Right forelimb (tissue), 1 donor: Measurements from ENCODE around the gene TALDO1.

Source experiments
- DNase-seq: peaks from one replicate; pipeline ENCODE4 v3.0.0-alpha.2; 2018

TALDO1 gene

GRCh38 chr11:770642-771616 is 23.7 kb downstream of the TALDO1 start:
- no peak for DNase-seq

GRCh38 chr11:771617-772204 is 24.4 kb downstream of the TALDO1 start:
- DNase-seq: no peak

DNA sequence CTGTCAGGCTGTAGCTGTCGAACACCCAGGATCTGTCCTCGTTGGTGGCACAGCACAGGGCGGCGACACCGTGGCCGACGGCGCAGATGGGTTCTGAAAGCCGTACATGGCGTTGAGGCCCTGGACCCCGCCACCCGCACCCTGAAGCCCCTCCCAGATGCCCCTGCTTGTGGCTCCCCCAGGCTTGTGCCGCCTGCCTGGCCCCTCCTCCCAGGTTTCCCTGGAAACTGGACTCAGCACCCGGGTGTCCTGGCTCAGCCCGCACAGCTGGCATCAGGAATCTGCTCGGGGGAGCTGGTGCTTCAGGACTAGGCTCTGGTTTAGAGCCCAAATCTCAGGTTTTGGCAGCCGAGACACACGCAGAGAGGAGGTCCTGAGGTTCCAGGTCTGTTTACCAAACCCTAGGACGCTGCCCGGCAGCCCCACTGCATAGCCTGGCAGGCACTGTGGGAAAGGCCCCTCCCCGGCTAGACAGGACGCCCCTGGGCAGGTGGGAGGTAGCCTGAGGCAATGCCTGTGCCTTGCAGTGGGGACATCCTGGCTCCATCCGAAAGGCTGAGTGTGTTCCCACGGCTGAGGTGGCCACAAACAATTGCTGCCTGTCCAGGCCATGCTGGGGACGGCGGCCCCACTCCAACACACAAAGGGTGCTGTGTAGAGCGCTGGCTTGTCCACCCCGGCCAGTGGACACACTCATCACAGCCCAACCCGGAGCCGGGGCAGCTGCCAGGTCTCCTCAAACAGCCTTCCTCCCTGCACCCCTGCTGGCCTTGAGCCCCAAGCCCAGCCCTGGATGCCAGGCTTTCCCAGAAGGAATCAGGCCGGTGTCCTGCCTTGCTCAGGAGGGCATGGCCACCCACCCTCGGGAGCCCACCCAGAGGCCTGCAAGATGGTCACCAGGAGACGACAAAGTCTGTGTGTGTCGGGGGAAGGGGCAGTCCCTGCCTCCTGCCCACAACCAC is 25.4 kb downstream of the TALDO1 start:
- no peak for DNase-seq

GRCh38 chr11:773425-773824 is 26.2 kb downstream of the TALDO1 start:
- no peak for DNase-seq

GRCh38 chr11:773830-774229 is 26.6 kb downstream of the TALDO1 start:
- no peak for DNase-seq

DNA sequence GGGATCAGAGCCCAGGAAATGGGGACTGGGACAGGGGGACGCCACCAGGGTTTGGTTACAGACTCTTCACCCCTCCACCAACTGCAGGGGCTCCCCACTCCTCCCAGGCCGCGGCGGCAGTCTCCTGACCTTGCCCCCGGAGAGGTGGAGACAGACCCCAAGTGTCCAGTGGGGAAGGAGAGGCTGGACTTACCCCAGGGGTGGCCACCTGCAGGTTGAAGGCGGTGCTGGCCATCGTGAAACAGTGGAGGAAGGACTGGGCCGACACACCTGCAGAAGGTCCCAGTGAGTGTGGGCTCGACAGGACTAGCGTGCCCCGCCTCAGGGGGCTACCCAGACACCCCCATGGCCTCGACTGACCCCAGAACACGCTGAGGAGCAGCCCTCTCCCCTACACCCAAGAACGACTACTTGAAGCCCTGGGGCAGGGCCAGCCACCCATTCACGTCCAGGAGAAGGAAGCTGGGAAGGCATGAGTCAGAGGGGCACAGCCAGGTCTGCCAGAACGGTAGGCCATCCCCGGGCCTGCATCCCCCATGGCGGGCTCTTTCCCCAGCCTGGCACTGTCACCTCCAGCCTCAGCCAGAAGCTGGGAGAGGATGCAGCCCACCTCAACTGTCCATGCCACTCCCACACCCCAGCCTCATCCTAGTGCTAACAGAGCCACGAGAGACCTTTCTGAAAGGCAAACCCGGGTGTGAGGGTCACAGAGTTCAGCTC is 27.8 kb downstream of the TALDO1 start:
- no peak for DNase-seq

- DNase-seq: no peak
Observed at GRCh38 chr11:776263-776560, 28.9 kb downstream of the TALDO1 start.

GRCh38 chr11:776561-777287 is 29.5 kb downstream of the TALDO1 start:
- peak; percentile 39 for DNase-seq

- DNase-seq: peak; percentile 97
Observed at GRCh38 chr11:777288-778255, 30.3 kb downstream of the TALDO1 start, which contains the start of gene GATD1. GATD1 (minus strand) TSS chr11:777487; CDS start chr11:777462, 25 bp downstream.

- no peak for DNase-seq
Observed at GRCh38 chr11:778976-779954, 32.0 kb downstream of the TALDO1 start.

- DNase-seq: no peak
Observed at GRCh38 chr11:779955-780532, 32.8 kb downstream of the TALDO1 start.

GRCh38 chr11:782264-783174 is 35.3 kb downstream of the TALDO1 start:
- DNase-seq: no peak

DNA sequence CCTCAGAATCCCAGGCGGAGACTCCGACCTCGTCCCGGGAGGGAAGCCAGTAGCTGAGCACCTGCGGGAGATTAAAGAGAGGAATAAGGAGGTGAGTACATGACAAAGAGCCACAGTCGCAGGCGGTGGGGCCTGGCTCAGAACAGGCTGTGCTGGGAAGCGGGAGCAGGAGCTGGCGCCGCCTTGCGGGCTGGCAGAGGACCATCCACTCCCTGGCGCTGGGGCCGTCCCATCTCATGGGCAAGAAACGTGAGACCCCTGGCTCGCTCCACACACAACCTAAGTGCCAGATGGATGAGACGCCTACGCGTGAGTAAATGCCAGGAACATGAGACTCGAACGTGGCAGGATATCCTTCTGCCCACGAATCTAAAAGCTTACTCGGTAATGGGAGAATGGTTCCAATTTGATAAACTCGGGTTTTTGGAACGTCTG is 36.3 kb downstream of the TALDO1 start:
- DNase-seq: peak; percentile 90

GRCh38 chr11:786235-787083 is 39.2 kb downstream of the TALDO1 start:
- no peak for DNase-seq

DNA sequence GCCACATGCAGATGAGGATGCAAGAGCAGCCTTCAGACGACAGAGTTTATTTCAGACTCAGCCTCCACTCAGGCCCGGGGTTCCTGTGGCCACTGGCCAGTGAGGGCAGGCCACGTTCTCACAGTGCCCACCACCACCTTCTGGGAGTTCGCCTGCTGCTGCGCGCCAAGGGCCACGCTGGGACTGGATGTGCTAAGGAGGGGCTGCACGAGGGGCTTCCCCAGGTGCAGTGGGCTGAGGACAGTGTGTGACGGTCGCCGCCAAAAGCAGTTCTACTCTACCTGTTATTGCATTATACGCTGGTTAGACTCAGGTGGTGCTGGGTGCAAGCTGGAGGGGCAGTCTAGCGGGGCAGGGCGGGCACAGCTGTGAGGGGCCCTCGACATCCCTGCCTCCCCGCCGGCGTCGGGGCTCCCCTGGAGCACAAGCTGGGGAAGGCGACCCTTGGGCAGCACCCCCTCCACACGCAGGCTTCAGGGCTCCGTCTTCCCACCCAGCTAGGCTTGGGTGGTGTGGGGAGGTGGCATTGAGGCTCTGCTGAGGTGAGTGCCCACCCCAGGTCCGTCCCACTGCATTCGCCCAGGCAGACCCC is 39.9 kb downstream of the TALDO1 start:
- no peak for DNase-seq

DNA sequence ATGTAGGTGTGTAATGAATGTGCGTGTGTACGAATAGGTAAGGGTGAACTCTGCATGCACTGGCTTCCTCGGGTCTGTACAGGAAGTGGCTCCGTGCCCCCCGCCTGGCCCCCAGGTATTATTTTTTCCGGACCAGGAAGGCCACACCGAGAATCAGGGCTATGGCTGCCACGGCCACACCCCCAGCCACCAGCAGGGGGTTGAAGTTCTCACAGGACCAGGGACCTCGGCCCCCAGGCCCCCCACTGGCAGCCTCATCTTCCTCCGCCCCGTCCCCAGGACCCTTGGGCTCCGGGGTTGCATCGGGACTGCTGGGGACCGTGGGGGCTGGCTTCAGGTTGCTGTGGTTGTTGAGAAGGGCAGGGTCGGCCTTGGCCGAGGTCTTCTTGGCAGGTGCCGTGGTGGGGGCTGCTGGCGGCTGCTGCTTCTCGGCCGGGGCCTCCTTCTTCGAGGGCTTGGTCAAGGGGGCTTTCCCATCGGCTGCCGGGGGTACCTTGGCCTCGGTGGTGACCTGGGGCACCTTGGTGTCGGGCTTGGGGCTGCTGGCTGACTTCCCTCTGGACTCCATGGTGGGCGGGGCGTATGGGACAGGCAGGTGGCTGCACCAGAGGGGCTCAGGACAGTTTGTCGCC is 40.9 kb downstream of the TALDO1 start:
- DNase-seq: no peak
